ENCODE measurements around the gene ITK.
"Not testable (repeated sequence)": the region's sequence is repeated elsewhere in the genome, so short reads cannot be mapped to it uniquely, and the experiment has no call there.

Gene ITK

GRCh38 chr5:157172403-157172802 lies 8.2 kb upstream of the ITK start:
- no peak for DNase-seq

- DNase-seq, result no peak
Observed at GRCh38 chr5:157175071-157175612, 5.5 kb upstream of the ITK start.

- DNase-seq, result no peak
Observed at GRCh38 chr5:157177953-157178352, 2.7 kb upstream of the ITK start.

- DNase-seq, result no peak
Observed at GRCh38 chr5:157178966-157179365, 1.7 kb upstream of the ITK start.

- DNase-seq, result no peak
Observed at GRCh38 chr5:157182143-157182757, 1.6 kb downstream of the ITK start.

GRCh38 chr5:157184117-157184670 lies 3.6 kb downstream of the ITK start:
- DNase-seq, result no peak

GRCh38 chr5:157185122-157185521 lies 4.5 kb downstream of the ITK start:
- DNase-seq, result not testable (repeated sequence)

GRCh38 chr5:157186309-157187045 lies 5.8 kb downstream of the ITK start:
- DNase-seq, result no peak

GRCh38 chr5:157187046-157187754 lies 6.6 kb downstream of the ITK start:
- no peak for DNase-seq

- no peak for DNase-seq
Observed at GRCh38 chr5:157188270-157188669, 7.6 kb downstream of the ITK start.

- no peak for DNase-seq
Observed at GRCh38 chr5:157189223-157189622, 8.6 kb downstream of the ITK start.

- DNase-seq, result no peak
Observed at GRCh38 chr5:157193699-157194424, 13.2 kb downstream of the ITK start.

GRCh38 chr5:157196045-157196444 lies 15.4 kb downstream of the ITK start:
- no peak for DNase-seq

GRCh38 chr5:157197086-157197485 lies 16.4 kb downstream of the ITK start:
- no peak for DNase-seq

GRCh38 chr5:157198277-157198986 lies 17.8 kb downstream of the ITK start:
- DNase-seq, result no peak

GRCh38 chr5:157201857-157202256 lies 21.2 kb downstream of the ITK start:
- no peak for DNase-seq

GRCh38 chr5:157203417-157203816 lies 22.8 kb downstream of the ITK start:
- DNase-seq, result no peak

- no peak for DNase-seq
Observed at GRCh38 chr5:157204765-157205164, 24.1 kb downstream of the ITK start.

- DNase-seq, result no peak
Observed at GRCh38 chr5:157205708-157206107, 25.1 kb downstream of the ITK start.

- not testable (repeated sequence) for DNase-seq
Observed at GRCh38 chr5:157210652-157211051, 30.0 kb downstream of the ITK start.

- no peak for DNase-seq
Observed at GRCh38 chr5:157212307-157212706, 31.7 kb downstream of the ITK start.
